GM19023 (cell line): Measurements from ENCODE around the gene ARID4B.
A peak's percentile ranks its signal among the peaks of the same experiment; 100 is the strongest.
"Not testable (repeated sequence)": the region's sequence is repeated elsewhere in the genome, so short reads cannot be mapped to it uniquely, and the experiment has no call there.

Experiments used
- ATAC-seq: cut with Tn5 transposase; IDR thresholded peaks from one replicate; pipeline ENCODE4 v1.9.1; 2021; ENCODE audit warnings: mild to moderate bottlenecking, moderate library complexity; ENCODE audit not compliant: unreplicated experiment

Gene ARID4B

GRCh38 chr1:235327559-235328270 lies at the start of gene ARID4B:
Gene ARID4B (minus strand): TSS chr1:235328179. CDS start chr1:235326919, 1,260 bp downstream.
- peak; percentile 10 for ATAC-seq

GRCh38 chr1:235375919-235376605 lies 48.1 kb upstream of the ARID4B start:
- ATAC-seq = no peak

- no peak for ATAC-seq
These were observed 41.8 kb upstream of the ARID4B start for GRCh38 chr1:235369802-235370201.

- ATAC-seq = no peak
These were observed 40.4 kb upstream of the ARID4B start for GRCh38 chr1:235368428-235368827.

GRCh38 chr1:235367000-235367908 lies 39.3 kb upstream of the ARID4B start, which contains the start of gene TBCE:
Gene TBCE (plus strand): TSS chr1:235367427. CDS start chr1:235380050, 12,623 bp downstream.
- ATAC-seq = peak; percentile 100

GRCh38 chr1:235366286-235366685 lies 38.3 kb upstream of the ARID4B start:
- no peak for ATAC-seq

GRCh38 chr1:235364189-235364588 lies 36.2 kb upstream of the ARID4B start:
- not testable (repeated sequence) for ATAC-seq

- no peak for ATAC-seq
These were observed 30.9 kb upstream of the ARID4B start for GRCh38 chr1:235358899-235359298.

- no peak for ATAC-seq
These were observed 29.8 kb upstream of the ARID4B start for GRCh38 chr1:235357485-235358373.

GRCh38 chr1:235351898-235352297 lies 23.9 kb upstream of the ARID4B start:
- no peak for ATAC-seq

GRCh38 chr1:235351441-235351840 lies 23.5 kb upstream of the ARID4B start:
- no peak for ATAC-seq

- ATAC-seq = no peak
These were observed 15.7 kb upstream of the ARID4B start for GRCh38 chr1:235343726-235344125.

- ATAC-seq = no peak
These were observed 14.5 kb upstream of the ARID4B start for GRCh38 chr1:235342471-235342870.

GRCh38 chr1:235342039-235342438 lies 14.1 kb upstream of the ARID4B start:
- ATAC-seq = no peak

- ATAC-seq = no peak
These were observed 13.4 kb upstream of the ARID4B start for GRCh38 chr1:235341334-235341733.

- no peak for ATAC-seq
These were observed 11.8 kb upstream of the ARID4B start for GRCh38 chr1:235339746-235340145.

- no peak for ATAC-seq
These were observed 8.9 kb upstream of the ARID4B start for GRCh38 chr1:235336903-235337302.

- ATAC-seq = no peak
These were observed 3.4 kb upstream of the ARID4B start for GRCh38 chr1:235331401-235331800.

GRCh38 chr1:235330918-235331285 lies 2.9 kb upstream of the ARID4B start:
- no peak for ATAC-seq

- ATAC-seq = no peak
These were observed 1.3 kb upstream of the ARID4B start for GRCh38 chr1:235329139-235329902.
